SK-N-MC (cell line): ENCODE data around the gene TMED3.

Experiments used
- EZH2 ChIP-seq: fragments of 200-600 bp; sonication (generic); IDR thresholded peaks from one replicate; pipeline ENCODE4 v1.6.1; 2017; ENCODE audit warnings: antibody characterized with exemption
- FOXP2 ChIP-seq: optimal IDR thresholded peaks from 2 replicates; pipeline ENCODE3; 2011; ENCODE audit warnings: mild to moderate bottlenecking, moderate library complexity; ENCODE audit not compliant: insufficient read depth; ENCODE audit errors: extremely low read length, control extremely low read depth
- POLR2AphosphoS5 ChIP-seq: IDR thresholded peaks from 2 replicates; pipeline ENCODE4 v1.6.1; 2012; ENCODE audit warnings: mild to moderate bottlenecking, low read depth, low read length, borderline replicate concordance

DNA sequence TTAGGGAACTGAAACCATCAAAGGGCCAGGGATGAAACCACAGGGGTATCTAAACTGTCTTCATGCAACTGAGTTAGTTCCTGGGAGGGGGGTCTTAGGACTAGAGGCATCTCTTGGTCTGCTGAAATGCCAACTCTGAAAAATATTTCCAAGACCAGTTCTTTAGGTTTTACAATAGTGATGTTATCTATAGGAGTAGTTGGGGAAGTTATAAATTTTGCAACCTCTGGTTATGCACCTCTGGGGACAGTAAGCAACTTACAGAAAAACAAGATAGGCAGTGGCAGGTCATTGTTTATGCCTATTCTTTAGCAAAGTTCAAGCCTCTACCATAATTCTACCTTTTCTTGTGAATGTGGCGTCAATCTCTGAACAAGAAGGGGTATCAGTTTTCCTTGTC, 60.7 kb downstream of the TMED3 start:
- TF ChIP-seq POLR2AphosphoS5 (no peak), EZH2 (no peak), FOXP2 (no peak)
